GM23338 (cell line): Measurements from ENCODE around the gene HMGCL.

Experiments
- CTCF ChIP-seq, 2 experiments: fragments of 200-600 bp in 1 of 2; sonication (generic) in 1 of 2; conservative IDR thresholded peaks; 2 replicates each; pipeline versions ENCODE4 v1.5.1 to v1.6.1; 2016 to 2017; ENCODE audit warnings: antibody characterized with exemption in 2 of 2, low read depth in 2 of 2, mild to moderate bottlenecking in 2 of 2, moderate library complexity in 1 of 2
- JUNB ChIP-seq: IDR thresholded peaks from one replicate; pipeline ENCODE4 v1.6.1; 2016; ENCODE audit warnings: antibody characterized with exemption; ENCODE audit not compliant: unreplicated experiment

- TF ChIP-seq CTCF (conservative IDR thresholded peaks at IDR 0.05; ENCODE audit: low read depth in 2 of 2), result no peak
- no peak for TF ChIP-seq JUNB
Measured at GRCh38 chr1:23793861-23794731, 31.1 kb downstream of the HMGCL start.
